Suppressor macrophage treated with lipopolysaccharide for 1 hour (primary cell): ENCODE data around the gene APBB1IP.
A peak's percentile ranks its signal among the peaks of the same experiment; 100 is the strongest.
"Not testable (repeated sequence)": the region's sequence is repeated elsewhere in the genome, so short reads cannot be mapped to it uniquely, and the experiment has no call there.

Experiments used
- DNase-seq, 3 donors: peaks; one replicate each; pipeline ENCODE4 v3.0.0-alpha.2; 2020 to 2022

The APBB1IP gene

GRCh38 chr10:26437637-26438461 is at the start of gene APBB1IP:
APBB1IP (plus strand) TSS chr10:26438341; CDS start chr10:26492327, 53,986 bp downstream.
- DNase-seq, result peak; percentile 95 to 97 (median 97)

- DNase-seq, result no peak
Measured at GRCh38 chr10:26389533-26389932, 48.6 kb upstream of the APBB1IP start.

- DNase-seq, result peak in 1 of 3 donors; percentile 52
Measured at GRCh38 chr10:26391701-26392695, 46.1 kb upstream of the APBB1IP start.

- DNase-seq, result not testable (repeated sequence)
Measured at GRCh38 chr10:26398353-26398752, 39.8 kb upstream of the APBB1IP start.

- peak; percentile 85 to 94 (median 93) for DNase-seq
Measured at GRCh38 chr10:26407406-26407969, 30.7 kb upstream of the APBB1IP start.

- peak; percentile 33 to 55 (median 43) for DNase-seq
Measured at GRCh38 chr10:26408858-26409494, 29.2 kb upstream of the APBB1IP start.

- DNase-seq, result no peak
Measured at GRCh38 chr10:26410356-26410755, 27.8 kb upstream of the APBB1IP start.

- peak in 2 of 3 donors; percentile 21 to 34 for DNase-seq
Measured at GRCh38 chr10:26412932-26413331, 25.2 kb upstream of the APBB1IP start.

- no peak for DNase-seq
Measured at GRCh38 chr10:26413375-26413774, 24.8 kb upstream of the APBB1IP start.

- no peak for DNase-seq
Measured at GRCh38 chr10:26417136-26417535, 21.0 kb upstream of the APBB1IP start.

GRCh38 chr10:26422977-26423376 is 15.2 kb upstream of the APBB1IP start:
- no peak for DNase-seq

- peak in 2 of 3 donors; percentile 15 to 24 for DNase-seq
Measured at GRCh38 chr10:26423722-26424121, 14.4 kb upstream of the APBB1IP start.

GRCh38 chr10:26430641-26431163 is 7.4 kb upstream of the APBB1IP start:
- peak; percentile 90 to 99 (median 97) for DNase-seq

- DNase-seq, result peak; percentile 88 to 97 (median 95)
Measured at GRCh38 chr10:26432938-26433337, 5.2 kb upstream of the APBB1IP start.

GRCh38 chr10:26435852-26436251 is 2.3 kb upstream of the APBB1IP start:
- DNase-seq, result no peak

GRCh38 chr10:26436848-26437247 is 1.3 kb upstream of the APBB1IP start:
- DNase-seq, result no peak

GRCh38 chr10:26438534-26439341 is 597 bp downstream of the APBB1IP start:
- DNase-seq, result peak; percentile 71 to 82 (median 80)

- DNase-seq, result no peak
Measured at GRCh38 chr10:26439406-26440087, 1.4 kb downstream of the APBB1IP start.

GRCh38 chr10:26440088-26440470 is 1.9 kb downstream of the APBB1IP start:
- no peak for DNase-seq

GRCh38 chr10:26441491-26442214 is 3.5 kb downstream of the APBB1IP start:
- DNase-seq, result no peak
